HL-60 (cell line): Measurements from ENCODE around the gene NAV2.

Experiments used
- CTCF ChIP-seq: IDR thresholded peaks from one replicate; pipeline ENCODE4 v1.5.1; 2011; ENCODE audit warnings: low read length, control low read depth, inconsistent platforms; ENCODE audit not compliant: insufficient read depth
- POLR2AphosphoS5 ChIP-seq: IDR thresholded peaks from 2 replicates; pipeline ENCODE4 v1.6.1; 2012; ENCODE audit warnings: low read depth
- TF ChIP-seq, protein P1 (sequence below): IDR thresholded peaks from 2 replicates; pipeline ENCODE4 v1.6.1; 2012; ENCODE audit warnings: low read depth; ENCODE audit not compliant: insufficient replicate concordance

GRCh38 chr11:19725379-19726079 is 12.9 kb downstream of the NAV2 start:
- TF ChIP-seq CTCF (no peak), POLR2AphosphoS5 (no peak)
- TF ChIP-seq, protein P1, sequence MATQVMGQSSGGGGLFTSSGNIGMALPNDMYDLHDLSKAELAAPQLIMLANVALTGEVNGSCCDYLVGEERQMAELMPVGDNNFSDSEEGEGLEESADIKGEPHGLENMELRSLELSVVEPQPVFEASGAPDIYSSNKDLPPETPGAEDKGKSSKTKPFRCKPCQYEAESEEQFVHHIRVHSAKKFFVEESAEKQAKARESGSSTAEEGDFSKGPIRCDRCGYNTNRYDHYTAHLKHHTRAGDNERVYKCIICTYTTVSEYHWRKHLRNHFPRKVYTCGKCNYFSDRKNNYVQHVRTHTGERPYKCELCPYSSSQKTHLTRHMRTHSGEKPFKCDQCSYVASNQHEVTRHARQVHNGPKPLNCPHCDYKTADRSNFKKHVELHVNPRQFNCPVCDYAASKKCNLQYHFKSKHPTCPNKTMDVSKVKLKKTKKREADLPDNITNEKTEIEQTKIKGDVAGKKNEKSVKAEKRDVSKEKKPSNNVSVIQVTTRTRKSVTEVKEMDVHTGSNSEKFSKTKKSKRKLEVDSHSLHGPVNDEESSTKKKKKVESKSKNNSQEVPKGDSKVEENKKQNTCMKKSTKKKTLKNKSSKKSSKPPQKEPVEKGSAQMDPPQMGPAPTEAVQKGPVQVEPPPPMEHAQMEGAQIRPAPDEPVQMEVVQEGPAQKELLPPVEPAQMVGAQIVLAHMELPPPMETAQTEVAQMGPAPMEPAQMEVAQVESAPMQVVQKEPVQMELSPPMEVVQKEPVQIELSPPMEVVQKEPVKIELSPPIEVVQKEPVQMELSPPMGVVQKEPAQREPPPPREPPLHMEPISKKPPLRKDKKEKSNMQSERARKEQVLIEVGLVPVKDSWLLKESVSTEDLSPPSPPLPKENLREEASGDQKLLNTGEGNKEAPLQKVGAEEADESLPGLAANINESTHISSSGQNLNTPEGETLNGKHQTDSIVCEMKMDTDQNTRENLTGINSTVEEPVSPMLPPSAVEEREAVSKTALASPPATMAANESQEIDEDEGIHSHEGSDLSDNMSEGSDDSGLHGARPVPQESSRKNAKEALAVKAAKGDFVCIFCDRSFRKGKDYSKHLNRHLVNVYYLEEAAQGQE: no peak
